ENCODE measurements around the gene PHAF1.

The PHAF1 gene

DNA sequence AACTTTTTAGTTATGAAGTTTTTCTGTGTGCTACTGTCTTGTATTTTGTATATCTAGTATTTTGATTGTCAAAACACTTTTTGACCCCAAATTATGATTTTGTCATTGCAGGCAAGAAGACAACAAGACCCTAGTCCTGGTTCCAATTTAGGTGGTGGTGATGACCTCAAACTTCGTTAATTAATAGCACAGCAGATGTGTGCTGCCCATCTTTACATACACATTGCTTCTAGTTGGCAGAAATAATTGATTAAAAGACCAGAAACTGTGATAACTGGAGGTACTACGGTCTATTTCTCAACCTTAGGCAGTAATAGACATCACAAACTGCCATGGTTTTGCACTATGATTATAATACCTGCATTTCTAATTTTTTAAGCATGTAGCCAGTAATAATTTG lies 11.1 kb upstream of the PHAF1 start:
- DNase-seq (ENCODE audit: low read depth, low spot score) = no peak
- Histone ChIP-seq H3K27ac (no peak overlapping the region), H3K36me3 (ENCODE audit: insufficient read depth, low read length) (peaks cover 8% of the 10 kb centered on the region; the same call in 1 of the 2 replicates), H3K9ac (ENCODE audit: insufficient read length) (no peak overlapping the region), H3K4me3 (no peak overlapping the region), H3K9me3 (ENCODE audit: low read depth, low read length) (no peaks in the 10 kb centered on the region)
- no peak for TF ChIP-seq FOXP2 (optimal IDR thresholded peaks at IDR 0.05; ENCODE audit: control extremely low read depth, extremely low read length, insufficient read depth)
- TF ChIP-seq EZH2 (IDR thresholded peaks at IDR 0.05) = no peak
- TF ChIP-seq POLR2AphosphoS5 (IDR thresholded peaks at IDR 0.05; ENCODE audit: borderline replicate concordance, low read depth, low read length) = no peak

DNA sequence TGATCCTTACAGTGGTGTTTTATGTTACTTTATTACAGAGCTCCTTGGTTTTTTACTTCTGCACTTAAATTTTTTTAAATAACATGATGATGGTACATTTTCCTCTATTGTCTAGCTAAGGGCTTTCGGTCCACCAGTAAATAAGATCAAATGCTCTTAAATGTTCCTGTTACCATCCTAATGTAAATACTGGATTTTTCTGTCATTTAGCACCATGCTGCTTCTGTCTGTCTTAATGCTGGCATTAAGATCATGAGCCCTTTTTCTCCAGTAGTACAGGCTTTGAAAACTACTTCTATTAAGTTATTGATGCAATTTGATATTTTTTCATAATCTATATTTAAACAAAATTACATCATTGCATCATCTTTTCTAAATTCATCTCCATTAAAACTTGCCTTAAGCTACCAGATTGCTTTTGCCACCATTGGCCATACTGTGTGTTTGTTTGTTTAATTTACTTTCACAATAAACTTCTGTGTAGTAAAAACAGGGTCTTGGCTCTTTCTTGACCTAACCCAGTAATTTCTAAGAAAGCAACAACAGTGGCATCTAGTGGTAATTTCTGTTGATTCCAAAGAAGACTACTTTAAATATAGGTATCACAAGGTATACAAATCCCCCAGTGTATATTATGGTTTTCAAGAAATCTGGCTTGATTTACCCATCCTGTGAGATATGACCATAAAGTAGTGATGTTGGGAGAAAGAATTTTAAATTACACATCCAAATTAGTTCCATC lies 9.0 kb upstream of the PHAF1 start:
- TF ChIP-seq EZH2 (IDR thresholded peaks at IDR 0.05) (no peak), POLR2AphosphoS5 (IDR thresholded peaks at IDR 0.05; ENCODE audit: borderline replicate concordance, low read depth, low read length) (no peak), FOXP2 (optimal IDR thresholded peaks at IDR 0.05; ENCODE audit: control extremely low read depth, extremely low read length, insufficient read depth) (no peak)
- Histone ChIP-seq H3K4me3 (no peak overlapping the region), H3K9me3 (ENCODE audit: low read depth, low read length) (no peaks in the 10 kb centered on the region), H3K9ac (ENCODE audit: insufficient read length) (no peak overlapping the region), H3K36me3 (ENCODE audit: insufficient read depth, low read length) (peaks cover 5% of the 10 kb centered on the region; the same call in 1 of the 2 replicates), H3K27ac (no peak overlapping the region)
- DNase-seq (ENCODE audit: low read depth, low spot score) = no peak

DNA sequence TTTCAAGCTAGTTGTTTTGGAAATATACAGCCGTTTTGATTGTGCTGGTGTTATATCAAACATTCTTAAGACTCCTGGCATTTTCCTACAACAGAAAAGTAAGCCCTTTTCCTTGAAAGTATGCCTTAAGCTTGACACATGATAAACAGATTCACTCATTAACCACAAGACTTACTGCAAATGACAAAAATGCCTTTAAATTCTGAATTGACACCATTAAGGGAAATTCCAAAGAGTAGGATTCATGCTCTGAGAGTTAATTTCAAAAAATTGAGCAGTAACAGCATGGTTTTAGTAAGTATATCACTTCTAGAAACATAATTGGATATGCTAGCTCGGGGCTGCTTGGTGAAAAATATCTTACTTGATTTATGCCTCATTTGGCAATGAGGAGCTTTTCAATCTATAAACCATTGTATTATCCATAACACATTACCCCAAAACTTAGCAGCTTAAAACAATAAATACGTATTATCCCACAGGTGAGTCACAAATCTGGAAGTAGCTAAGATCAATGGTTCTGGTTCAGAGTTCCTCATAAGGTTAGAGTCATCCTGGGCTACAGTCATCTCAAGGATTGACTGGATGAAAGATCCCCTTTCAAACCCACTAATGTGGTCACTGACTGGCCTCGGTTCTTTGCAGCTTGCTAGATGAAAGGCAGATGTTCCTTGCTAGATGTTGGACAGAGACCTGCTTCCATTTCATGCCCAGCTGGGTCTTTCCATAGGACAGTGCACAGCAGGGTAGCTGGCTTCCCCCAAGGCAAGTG lies 8.2 kb upstream of the PHAF1 start:
- no peak for DNase-seq (ENCODE audit: low read depth, low spot score)
- no peak overlapping the region for H3K27ac ChIP-seq
- no peaks in the 10 kb centered on the region for H3K9me3 ChIP-seq (ENCODE audit: low read depth, low read length)
- peaks cover 5% of the 10 kb centered on the region; the same call in 1 of the 2 replicates for H3K36me3 ChIP-seq (ENCODE audit: insufficient read depth, low read length)
- no peak overlapping the region for H3K9ac ChIP-seq (ENCODE audit: insufficient read length)
- no peak overlapping the region for H3K4me3 ChIP-seq
- no peak for TF ChIP-seq EZH2 (IDR thresholded peaks at IDR 0.05)
- TF ChIP-seq POLR2AphosphoS5 (IDR thresholded peaks at IDR 0.05; ENCODE audit: borderline replicate concordance, low read depth, low read length) = no peak
- no peak for TF ChIP-seq FOXP2 (optimal IDR thresholded peaks at IDR 0.05; ENCODE audit: control extremely low read depth, extremely low read length, insufficient read depth)

DNA sequence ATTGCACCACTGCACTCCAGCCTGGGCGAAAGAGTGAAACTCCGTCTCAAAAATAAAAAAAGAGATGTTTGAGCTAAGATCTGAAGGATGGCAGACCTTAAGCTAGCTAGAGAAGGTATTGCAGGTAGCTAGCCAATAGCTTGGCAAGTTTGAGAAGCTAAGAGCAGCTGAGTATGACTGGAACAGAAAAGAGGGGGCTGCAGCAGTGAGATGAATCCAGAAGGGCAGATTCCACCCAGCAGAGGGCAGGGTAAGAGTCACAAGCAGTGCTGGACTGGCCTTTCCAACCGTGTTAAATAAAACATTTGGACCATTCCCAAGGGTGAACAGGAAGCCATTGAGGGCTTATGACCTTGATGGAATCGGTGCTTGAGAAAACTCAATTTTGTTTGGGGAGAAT lies 5.7 kb upstream of the PHAF1 start:
- TF ChIP-seq POLR2AphosphoS5 (IDR thresholded peaks at IDR 0.05; ENCODE audit: borderline replicate concordance, low read depth, low read length) (no peak), FOXP2 (optimal IDR thresholded peaks at IDR 0.05; ENCODE audit: control extremely low read depth, extremely low read length, insufficient read depth) (no peak), EZH2 (IDR thresholded peaks at IDR 0.05) (no peak)
- H3K9ac ChIP-seq (ENCODE audit: insufficient read length) = no peak overlapping the region
- H3K9me3 ChIP-seq (ENCODE audit: low read depth, low read length) = no peaks in the 10 kb centered on the region
- H3K36me3 ChIP-seq (ENCODE audit: insufficient read depth, low read length) = peaks cover 5% of the 10 kb centered on the region; the same call in 1 of the 2 replicates
- H3K27ac ChIP-seq = no peak overlapping the region
- H3K4me3 ChIP-seq = no peak overlapping the region
- DNase-seq (ENCODE audit: low read depth, low spot score) = no peak

DNA sequence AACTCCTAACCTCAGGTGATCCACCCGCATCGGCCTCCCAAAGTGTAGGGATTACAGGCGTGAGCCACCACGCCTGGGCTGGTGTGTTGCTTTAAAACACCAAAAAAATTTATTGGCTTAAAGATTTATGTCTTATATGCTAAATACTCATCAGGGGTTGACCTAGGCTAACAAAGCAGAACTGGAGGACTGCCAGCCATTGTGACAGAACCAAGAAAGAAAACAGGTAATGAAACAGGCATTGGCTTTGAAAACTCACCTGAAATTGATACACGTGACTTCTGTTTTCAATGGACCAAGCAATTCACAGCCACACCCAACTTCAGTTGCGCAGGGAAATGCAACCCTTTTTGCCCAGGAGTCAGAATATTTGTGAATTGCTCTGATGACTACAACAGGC lies 4.9 kb upstream of the PHAF1 start:
- TF ChIP-seq FOXP2 (optimal IDR thresholded peaks at IDR 0.05; ENCODE audit: control extremely low read depth, extremely low read length, insufficient read depth) = no peak
- no peak for TF ChIP-seq POLR2AphosphoS5 (IDR thresholded peaks at IDR 0.05; ENCODE audit: borderline replicate concordance, low read depth, low read length)
- TF ChIP-seq EZH2 (IDR thresholded peaks at IDR 0.05) = no peak
- Histone ChIP-seq H3K27ac (no peak overlapping the region), H3K36me3 (ENCODE audit: insufficient read depth, low read length) (peaks cover 2% of the 10 kb centered on the region; the same call in 1 of the 2 replicates), H3K9me3 (ENCODE audit: low read depth, low read length) (no peaks in the 10 kb centered on the region), H3K9ac (ENCODE audit: insufficient read length) (no peak overlapping the region), H3K4me3 (no peak overlapping the region)
- no peak for DNase-seq (ENCODE audit: low read depth, low spot score)

DNA sequence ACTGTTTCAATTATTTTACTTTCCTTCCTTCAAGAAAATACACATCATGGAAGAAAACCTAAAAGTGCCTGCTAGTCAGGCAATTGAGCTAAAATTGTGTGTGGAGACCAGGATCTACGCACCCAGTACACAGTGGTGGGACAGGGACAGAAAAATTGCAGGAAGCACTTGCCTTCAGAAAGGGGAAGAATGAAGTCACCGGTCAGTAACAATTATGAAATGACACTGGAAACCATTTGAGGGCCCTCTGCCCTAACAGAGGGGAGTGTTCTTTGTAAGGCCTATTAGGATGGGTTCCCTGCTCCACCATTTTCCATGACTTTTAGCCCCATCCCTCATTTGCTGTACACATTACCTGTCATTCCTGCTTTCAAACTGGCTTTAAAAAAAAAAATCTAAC lies 4.5 kb upstream of the PHAF1 start:
- no peak for DNase-seq (ENCODE audit: low read depth, low spot score)
- no peaks in the 10 kb centered on the region for H3K36me3 ChIP-seq (ENCODE audit: insufficient read depth, low read length)

DNA sequence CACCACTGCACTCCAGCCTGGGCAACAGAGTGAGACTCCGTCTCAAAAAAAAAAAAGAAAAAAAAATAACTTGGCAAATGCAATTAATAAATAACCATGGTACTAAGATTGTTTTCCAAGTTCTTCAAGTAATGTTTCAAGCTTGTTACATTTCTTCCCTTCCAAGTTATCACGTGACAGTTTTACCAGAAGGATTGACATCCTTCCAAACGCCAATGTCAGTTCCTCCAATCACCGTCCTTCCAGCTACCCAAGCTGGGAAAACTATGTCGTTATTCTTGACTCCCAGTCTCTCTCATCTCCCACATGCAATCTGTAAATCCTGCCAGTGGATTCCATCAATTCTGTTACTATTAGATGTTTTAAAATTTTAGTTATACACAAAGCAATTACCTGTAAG lies 3.9 kb upstream of the PHAF1 start:
- H3K27ac ChIP-seq = no peak overlapping the region
- H3K9me3 ChIP-seq (ENCODE audit: low read depth, low read length) = no peaks in the 10 kb centered on the region
- no peaks in the 10 kb centered on the region for H3K36me3 ChIP-seq (ENCODE audit: insufficient read depth, low read length)
- TF ChIP-seq EZH2 (IDR thresholded peaks at IDR 0.05) = no peak
- no peak for TF ChIP-seq FOXP2 (optimal IDR thresholded peaks at IDR 0.05; ENCODE audit: control extremely low read depth, extremely low read length, insufficient read depth)
- no peak for TF ChIP-seq POLR2AphosphoS5 (IDR thresholded peaks at IDR 0.05; ENCODE audit: borderline replicate concordance, low read depth, low read length)
- H3K4me3 ChIP-seq = no peak overlapping the region
- no peak overlapping the region for H3K9ac ChIP-seq (ENCODE audit: insufficient read length)
- DNase-seq (ENCODE audit: low read depth, low spot score) = no peak

More for the DNA sequence above, 4.5 kb upstream of the PHAF1 start:
- TF ChIP-seq FOXP2 (optimal IDR thresholded peaks at IDR 0.05; ENCODE audit: control extremely low read depth, extremely low read length, insufficient read depth) = no peak
- TF ChIP-seq EZH2 (IDR thresholded peaks at IDR 0.05) = no peak
- no peak for TF ChIP-seq POLR2AphosphoS5 (IDR thresholded peaks at IDR 0.05; ENCODE audit: borderline replicate concordance, low read depth, low read length)
- no peak overlapping the region for H3K4me3 ChIP-seq
- H3K27ac ChIP-seq = no peak overlapping the region
- no peaks in the 10 kb centered on the region for H3K9me3 ChIP-seq (ENCODE audit: low read depth, low read length)
- no peak overlapping the region for H3K9ac ChIP-seq (ENCODE audit: insufficient read length)

DNA sequence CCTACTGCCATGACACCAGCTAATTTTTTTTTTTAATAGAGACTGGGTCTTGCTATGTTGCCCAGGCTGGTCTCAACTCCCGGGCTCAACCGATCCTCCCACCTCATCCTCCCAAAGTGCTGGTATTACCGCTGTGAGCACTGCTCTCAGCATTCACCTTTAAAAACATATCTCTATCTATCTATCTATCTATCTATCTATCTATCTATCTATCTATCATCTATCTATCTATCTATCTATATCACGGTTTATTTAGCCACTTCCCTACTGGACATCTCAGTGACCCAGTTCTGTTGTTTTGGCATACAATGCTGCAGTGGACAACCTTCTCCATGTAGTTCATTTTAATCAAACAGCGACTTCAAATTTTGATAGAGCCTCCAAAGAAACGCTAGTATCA lies 1.3 kb upstream of the PHAF1 start:
- Histone ChIP-seq H3K9ac (ENCODE audit: insufficient read length) (no peak overlapping the region), H3K9me3 (ENCODE audit: low read depth, low read length) (no peaks in the 10 kb centered on the region), H3K27ac (no peak overlapping the region), H3K4me3 (no peak overlapping the region), H3K36me3 (ENCODE audit: insufficient read depth, low read length) (no peaks in the 10 kb centered on the region)
- TF ChIP-seq FOXP2 (optimal IDR thresholded peaks at IDR 0.05; ENCODE audit: control extremely low read depth, extremely low read length, insufficient read depth) = no peak
- TF ChIP-seq POLR2AphosphoS5 (IDR thresholded peaks at IDR 0.05; ENCODE audit: borderline replicate concordance, low read depth, low read length) = no peak
- TF ChIP-seq EZH2 (IDR thresholded peaks at IDR 0.05) = no peak
- DNase-seq (ENCODE audit: low read depth, low spot score) = no peak
